PC-3 (cell line): ENCODE results near the gene ZNF469. TPM values are rescaled to one million over a fixed set of nuclear protein-coding genes. Genes with fewer than 3 reads are reported as not detected.

Source experiments
- ATAC-seq: fragments of 200-7000 bp; cut with Tn5 transposase; 2 replicates; pipeline ENCODE4 v1.9.1; 2020; ENCODE audit warnings: mild to moderate bottlenecking, moderate library complexity
- BruUV-seq: library from RNA; stranded (reverse); fragments of 400-500 nt; replicated peaks from 2 replicates; lab custom pipeline; 2021; lab: Mats Ljungman, UMichigan
- CTCF ChIA-PET: fragments of 300-600 bp; sonication (Branson Sonifier 250); formaldehyde crosslinking; loops from one replicate; lab custom pipeline; 2022; ENCODE audit warnings: antibody characterized with exemption; lab: Charles Lee
- POLR2A ChIA-PET: fragments of 300-600 bp; sonication (Branson Sonifier 250); formaldehyde crosslinking; loops from one replicate; lab custom pipeline; 2022; ENCODE audit warnings: antibody characterized with exemption; ENCODE audit not compliant: unreplicated experiment; lab: Charles Lee
- DNase-seq: peaks from one replicate; pipeline ENCODE4 v3.0.0-alpha.2; 2015
- H2AFZ ChIP-seq: fragments of 300-600 bp; sonication (generic); 2 replicates; pipeline ENCODE4 v1.6.0; 2016; ENCODE audit warnings: antibody characterized with exemption, low read length
- H3F3A ChIP-seq: fragments of 300-600 bp; sonication (generic); one replicate; pipeline ENCODE4 v1.6.0; 2017; ENCODE audit warnings: antibody characterized with exemption, low read length, control low read depth, mild to moderate bottlenecking; ENCODE audit not compliant: unreplicated experiment
- H3K27ac ChIP-seq: fragments of 300-600 bp; sonication (generic); 2 replicates; pipeline ENCODE4 v1.5.1; 2016; ENCODE audit warnings: mild to moderate bottlenecking, low read length
- H3K27me3 ChIP-seq: fragments of 300-600 bp; sonication (generic); 2 replicates; pipeline ENCODE4 v1.6.1; 2016; ENCODE audit warnings: low read length, mixed read lengths
- H3K36me3 ChIP-seq: fragments of 300-600 bp; sonication (generic); 2 replicates; pipeline ENCODE4 v1.6.1; 2016; ENCODE audit warnings: low read depth, mixed run types, low read length, mixed read lengths
- H3K4me1 ChIP-seq: fragments of 300-600 bp; sonication (generic); 2 replicates; pipeline ENCODE4 v1.5.1; 2016; ENCODE audit warnings: low read length; ENCODE audit not compliant: insufficient read depth
- H3K4me2 ChIP-seq: fragments of 300-600 bp; sonication (generic); 2 replicates; pipeline ENCODE4 v1.6.0; 2016; ENCODE audit warnings: low read length
- H3K4me3 ChIP-seq: fragments of 300-600 bp; sonication (generic); 2 replicates; pipeline ENCODE4 v1.5.1; 2016; ENCODE audit warnings: mild to moderate bottlenecking, low read length, mixed read lengths
- H3K79me2 ChIP-seq: fragments of 300-600 bp; sonication (generic); 2 replicates; pipeline ENCODE4 v1.6.1; 2017; ENCODE audit warnings: low read length, mixed read lengths
- H3K9ac ChIP-seq: fragments of 300-600 bp; sonication (generic); 2 replicates; pipeline ENCODE4 v1.6.0; 2016; ENCODE audit warnings: mild to moderate bottlenecking, low read length
- H3K9me2 ChIP-seq: fragments of 300-600 bp; sonication (generic); replicated peaks from 2 replicates; pipeline ENCODE4 v1.6.1; 2016; ENCODE audit warnings: mixed run types, low read length, mixed read lengths
- H3K9me3 ChIP-seq: fragments of 300-600 bp; sonication (generic); 2 replicates; pipeline ENCODE4 v1.6.1; 2016; ENCODE audit warnings: low read length, mixed read lengths
- H4K20me1 ChIP-seq: fragments of 300-600 bp; sonication (generic); 2 replicates; pipeline ENCODE4 v1.6.1; 2016; ENCODE audit warnings: low read length, mixed read lengths
- CTCF ChIP-seq: fragments of 300-600 bp; sonication (generic); conservative IDR thresholded peaks from 2 replicates; pipeline ENCODE4 v1.5.1; 2017; ENCODE audit warnings: antibody characterized with exemption, low read depth, mild to moderate bottlenecking, low read length
- EZH2 ChIP-seq: fragments of 300-600 bp; sonication (generic); IDR thresholded peaks from one replicate; pipeline ENCODE4 v1.6.1; 2017; ENCODE audit warnings: antibody characterized with exemption, mild to moderate bottlenecking, low read length; ENCODE audit not compliant: unreplicated experiment
- EZH2phosphoT487 ChIP-seq: fragments of 300-600 bp; sonication (generic); IDR thresholded peaks from 2 replicates; pipeline ENCODE4 v1.6.1; 2018; ENCODE audit warnings: mild to moderate bottlenecking, antibody characterized with exemption, low read length, borderline replicate concordance
- intact Hi-C: fragments of 100-400 bp; cut with micrococcal nuclease; formaldehyde crosslinking; loops from 2 replicates; pipeline ENCODE4 v1.9.0; 2023
- total RNA-seq: library from RNA; depleted of rRNA; stranded (reverse); fragments of >200 nt; gene quantifications from 2 replicates; pipeline ENCODE4 v1.2.3, GENCODE V29; 2014

Gene ZNF469
- total RNA-seq, 1 experiment from 2014 or later: 3.1 TPM

DNA sequence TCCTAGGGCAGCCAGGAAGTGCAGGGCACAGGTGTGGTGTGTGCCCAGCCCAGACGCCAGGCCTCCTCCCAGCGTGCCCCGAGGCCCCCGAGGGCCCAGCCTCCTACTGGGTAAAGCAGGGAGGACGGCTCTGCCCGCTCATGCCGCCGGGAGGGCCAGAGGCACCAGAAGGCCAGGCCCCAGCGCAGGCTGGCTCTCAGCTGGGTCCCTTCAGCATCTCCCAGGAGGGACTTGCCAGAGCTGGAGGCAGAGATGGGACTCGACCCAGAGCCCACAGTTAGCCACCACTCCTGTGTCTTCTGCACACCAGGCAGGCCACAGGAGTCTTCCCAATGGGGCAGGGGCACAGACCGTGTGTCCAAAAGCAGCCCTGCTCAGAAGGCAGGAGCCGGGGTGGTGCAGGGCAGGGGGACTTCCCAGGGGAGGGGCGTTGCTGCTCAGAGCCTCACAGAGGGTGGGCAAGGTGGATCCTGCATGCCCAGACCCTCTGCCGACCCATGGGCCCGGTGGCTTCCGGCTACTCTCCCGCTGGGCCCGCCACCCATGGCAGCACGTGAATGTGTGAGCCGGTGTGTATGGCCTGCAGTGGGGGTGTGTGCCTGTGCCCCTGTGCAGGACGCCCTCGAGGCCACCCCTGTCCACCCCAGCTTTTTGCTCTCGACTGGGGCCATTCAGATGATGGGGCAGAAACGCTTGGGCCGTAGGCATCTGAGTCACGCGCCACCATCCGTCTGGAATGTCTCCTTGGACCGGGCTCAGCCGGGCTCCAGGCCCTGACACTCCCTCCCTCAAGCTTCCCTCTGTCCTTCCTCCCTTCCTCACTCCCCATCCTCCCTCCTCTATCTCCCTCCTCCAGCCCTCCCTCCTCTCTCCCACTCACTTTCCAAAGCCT is 5.7 kb upstream of the ZNF469 start:
- Histone ChIP-seq H3K27ac (no peak overlapping the region), H3K9me3 (no peaks in the 10 kb centered on the region), H3K4me2 (no peak overlapping the region), H3K36me3 (no peaks in the 10 kb centered on the region), H2AFZ (no peak overlapping the region), H3K27me3 (no peaks in the 10 kb centered on the region), H3K4me3 (no peak overlapping the region), H3F3A (no peaks in the 10 kb centered on the region), H3K9me2 (no peaks in the 10 kb centered on the region), H3K9ac (no peak overlapping the region), H3K4me1 (no peaks in the 10 kb centered on the region), H4K20me1 (no peaks in the 10 kb centered on the region), H3K79me2 (no peaks in the 10 kb centered on the region)
- ChIA-PET POLR2A (no interaction called here), CTCF (no interaction called here)
- intact Hi-C loops: no loop called here
- DNase-seq (no peak), ATAC-seq (no peak; the same call in 1 of the 2 replicates)
- no TSS peak for BruUV-seq
- no peak for TF ChIP-seq CTCF
- no peak for TF ChIP-seq EZH2phosphoT487
- no peak for TF ChIP-seq EZH2

DNA sequence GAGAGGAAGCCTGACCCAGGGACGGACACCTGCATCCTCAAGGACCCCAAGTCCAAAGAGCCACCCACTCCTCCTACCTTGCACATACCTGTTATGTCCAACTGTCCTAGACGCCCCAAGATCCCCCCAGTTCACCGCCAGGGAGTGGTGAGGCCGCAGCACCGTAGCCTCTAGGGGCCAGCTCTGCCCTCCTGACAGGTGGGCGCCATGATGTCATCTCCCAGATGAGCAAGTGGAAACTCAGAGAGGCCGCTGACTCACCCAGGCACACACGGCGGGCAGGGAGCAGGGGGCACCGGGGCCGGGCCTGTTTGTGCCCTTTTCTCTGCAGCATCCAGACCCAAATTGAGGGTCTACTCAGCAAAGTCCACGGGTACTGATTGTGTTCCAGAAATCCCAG is 4.8 kb upstream of the ZNF469 start:
- Histone ChIP-seq H3K36me3 (no peaks in the 10 kb centered on the region), H3K27ac (no peak overlapping the region), H3K4me2 (no peak overlapping the region), H2AFZ (no peak overlapping the region), H3K79me2 (no peaks in the 10 kb centered on the region), H3K9me2 (no peaks in the 10 kb centered on the region), H3K4me1 (no peaks in the 10 kb centered on the region; the same call in 1 of the 2 replicates), H4K20me1 (no peaks in the 10 kb centered on the region), H3K9me3 (no peaks in the 10 kb centered on the region), H3K4me3 (no peak overlapping the region), H3K9ac (no peak overlapping the region), H3F3A (no peaks in the 10 kb centered on the region), H3K27me3 (no peaks in the 10 kb centered on the region)
- no TSS peak for BruUV-seq
- DNase-seq: no peak
- intact Hi-C loops: no loop called here
- CTCF ChIA-PET: no interaction called here
- POLR2A ChIA-PET: no interaction called here
- TF ChIP-seq EZH2 (no peak), EZH2phosphoT487 (no peak), CTCF (no peak)
- ATAC-seq: no peak

- Histone ChIP-seq H3K9me3 (no peaks in the 10 kb centered on the region), H3K27ac (no peak overlapping the region), H2AFZ (no peak overlapping the region), H3K79me2 (no peaks in the 10 kb centered on the region; the same call in 1 of the 2 replicates), H3K4me3 (no peak overlapping the region), H3K9me2 (no peaks in the 10 kb centered on the region), H4K20me1 (no peaks in the 10 kb centered on the region), H3K4me1 (no peaks in the 10 kb centered on the region; the same call in 1 of the 2 replicates), H3K27me3 (no peaks in the 10 kb centered on the region), H3K4me2 (no peak overlapping the region), H3F3A (no peaks in the 10 kb centered on the region), H3K36me3 (no peaks in the 10 kb centered on the region), H3K9ac (no peak overlapping the region)
- CTCF ChIA-PET: no interaction called here
- TF ChIP-seq EZH2phosphoT487 (no peak), EZH2 (no peak), CTCF (no peak)
- no peak for DNase-seq
- POLR2A ChIA-PET: no interaction called here
- no peak for ATAC-seq
- no TSS peak for BruUV-seq
- intact Hi-C loops: no loop called here
Measured at GRCh38 chr16:88378401-88378800, 4.4 kb upstream of the ZNF469 start.
